ENCODE measurements around the gene C10orf90.

Gene C10orf90

GRCh38 chr10:126599949-126600682 lies 70.4 kb downstream of the C10orf90 start:
- H3K27ac ChIP-seq (ENCODE audit: low read depth, low read length) = no peak overlapping the region
- H3K27me3 ChIP-seq (ENCODE audit: control insufficient read depth, insufficient read depth, low read length) = no peaks in the 10 kb centered on the region
- no peaks in the 10 kb centered on the region for H3K9me3 ChIP-seq (ENCODE audit: control insufficient read depth, insufficient read depth, low read length)
- H3K36me3 ChIP-seq (ENCODE audit: control insufficient read depth, insufficient read depth, low read length) = no peaks in the 10 kb centered on the region
- peaks cover 15% of the 10 kb centered on the region; the same call in 1 of the 2 replicates for H3K4me1 ChIP-seq (ENCODE audit: control insufficient read depth, insufficient read depth, low read length)
- no peak overlapping the region for H3K4me3 ChIP-seq (ENCODE audit: low read depth, low read length)
- H3K9ac ChIP-seq (ENCODE audit: low read depth, low read length) = no peak overlapping the region

- Histone ChIP-seq H3K27me3 (ENCODE audit: control insufficient read depth, insufficient read depth, low read length) (no peaks in the 10 kb centered on the region), H3K36me3 (ENCODE audit: control insufficient read depth, insufficient read depth, low read length) (no peaks in the 10 kb centered on the region), H3K9ac (ENCODE audit: low read depth, low read length) (no peak overlapping the region), H3K27ac (ENCODE audit: low read depth, low read length) (no peak overlapping the region), H3K4me3 (ENCODE audit: low read depth, low read length) (no peak overlapping the region), H3K4me1 (ENCODE audit: control insufficient read depth, insufficient read depth, low read length) (peaks cover 15% of the 10 kb centered on the region; the same call in 1 of the 2 replicates), H3K9me3 (ENCODE audit: control insufficient read depth, insufficient read depth, low read length) (no peaks in the 10 kb centered on the region)
Observed at GRCh38 chr10:126598009-126598408, 72.5 kb downstream of the C10orf90 start.

- Histone ChIP-seq H3K4me3 (ENCODE audit: low read depth, low read length) (no peak overlapping the region), H3K36me3 (ENCODE audit: control insufficient read depth, insufficient read depth, low read length) (no peaks in the 10 kb centered on the region), H3K9ac (ENCODE audit: low read depth, low read length) (no peak overlapping the region), H3K27ac (ENCODE audit: low read depth, low read length) (no peak overlapping the region), H3K27me3 (ENCODE audit: control insufficient read depth, insufficient read depth, low read length) (no peaks in the 10 kb centered on the region), H3K4me1 (ENCODE audit: control insufficient read depth, insufficient read depth, low read length) (peaks cover 15% of the 10 kb centered on the region; the same call in 1 of the 2 replicates), H3K9me3 (ENCODE audit: control insufficient read depth, insufficient read depth, low read length) (no peaks in the 10 kb centered on the region)
Observed at GRCh38 chr10:126597211-126597610, 73.3 kb downstream of the C10orf90 start.

- H3K4me3 ChIP-seq (ENCODE audit: low read depth, low read length) = no peak overlapping the region
- H3K4me1 ChIP-seq (ENCODE audit: control insufficient read depth, insufficient read depth, low read length) = peaks cover 15% of the 10 kb centered on the region; the same call in 1 of the 2 replicates
- no peaks in the 10 kb centered on the region for H3K36me3 ChIP-seq (ENCODE audit: control insufficient read depth, insufficient read depth, low read length)
- no peaks in the 10 kb centered on the region for H3K27me3 ChIP-seq (ENCODE audit: control insufficient read depth, insufficient read depth, low read length)
- H3K9me3 ChIP-seq (ENCODE audit: control insufficient read depth, insufficient read depth, low read length) = no peaks in the 10 kb centered on the region
- H3K27ac ChIP-seq (ENCODE audit: low read depth, low read length) = no peak overlapping the region
- no peak overlapping the region for H3K9ac ChIP-seq (ENCODE audit: low read depth, low read length)
Observed at GRCh38 chr10:126596472-126597016, 73.9 kb downstream of the C10orf90 start.

GRCh38 chr10:126595160-126595559 lies 75.3 kb downstream of the C10orf90 start:
- no peaks in the 10 kb centered on the region for H3K36me3 ChIP-seq (ENCODE audit: control insufficient read depth, insufficient read depth, low read length)
- no peaks in the 10 kb centered on the region for H3K9me3 ChIP-seq (ENCODE audit: control insufficient read depth, insufficient read depth, low read length)
- no peak overlapping the region for H3K27ac ChIP-seq (ENCODE audit: low read depth, low read length)
- peaks cover 7% of the 10 kb centered on the region; the same call in 1 of the 2 replicates for H3K4me1 ChIP-seq (ENCODE audit: control insufficient read depth, insufficient read depth, low read length)
- no peak overlapping the region for H3K4me3 ChIP-seq (ENCODE audit: low read depth, low read length)
- no peak overlapping the region for H3K9ac ChIP-seq (ENCODE audit: low read depth, low read length)
- no peaks in the 10 kb centered on the region for H3K27me3 ChIP-seq (ENCODE audit: control insufficient read depth, insufficient read depth, low read length)

- no peaks in the 10 kb centered on the region for H3K36me3 ChIP-seq (ENCODE audit: control insufficient read depth, insufficient read depth, low read length)
- no peak overlapping the region for H3K9ac ChIP-seq (ENCODE audit: low read depth, low read length)
- no peaks in the 10 kb centered on the region for H3K9me3 ChIP-seq (ENCODE audit: control insufficient read depth, insufficient read depth, low read length)
Observed at GRCh38 chr10:126593968-126594701, 76.4 kb downstream of the C10orf90 start.

GRCh38 chr10:126592901-126593300 lies 77.6 kb downstream of the C10orf90 start:
- Histone ChIP-seq H3K9me3 (ENCODE audit: control insufficient read depth, insufficient read depth, low read length) (no peaks in the 10 kb centered on the region), H3K4me3 (ENCODE audit: low read depth, low read length) (no peak overlapping the region), H3K27me3 (ENCODE audit: control insufficient read depth, insufficient read depth, low read length) (no peaks in the 10 kb centered on the region), H3K36me3 (ENCODE audit: control insufficient read depth, insufficient read depth, low read length) (no peaks in the 10 kb centered on the region), H3K27ac (ENCODE audit: low read depth, low read length) (no peak overlapping the region), H3K4me1 (ENCODE audit: control insufficient read depth, insufficient read depth, low read length) (no peaks in the 10 kb centered on the region), H3K9ac (ENCODE audit: low read depth, low read length) (no peak overlapping the region)

More at GRCh38 chr10:126593968-126594701, 76.4 kb downstream of the C10orf90 start:
- Histone ChIP-seq H3K27ac (ENCODE audit: low read depth, low read length) (no peak overlapping the region), H3K4me3 (ENCODE audit: low read depth, low read length) (no peak overlapping the region), H3K4me1 (ENCODE audit: control insufficient read depth, insufficient read depth, low read length) (no peaks in the 10 kb centered on the region), H3K27me3 (ENCODE audit: control insufficient read depth, insufficient read depth, low read length) (no peaks in the 10 kb centered on the region)

- Histone ChIP-seq H3K4me1 (ENCODE audit: control insufficient read depth, insufficient read depth, low read length) (peaks cover 18% of the 10 kb centered on the region), H3K9me3 (ENCODE audit: control insufficient read depth, insufficient read depth, low read length) (no peaks in the 10 kb centered on the region), H3K27ac (ENCODE audit: low read depth, low read length) (no peak overlapping the region), H3K4me3 (ENCODE audit: low read depth, low read length) (no peak overlapping the region), H3K9ac (ENCODE audit: low read depth, low read length) (no peak overlapping the region), H3K36me3 (ENCODE audit: control insufficient read depth, insufficient read depth, low read length) (no peaks in the 10 kb centered on the region), H3K27me3 (ENCODE audit: control insufficient read depth, insufficient read depth, low read length) (no peaks in the 10 kb centered on the region)
Observed at GRCh38 chr10:126588024-126588423, 82.5 kb downstream of the C10orf90 start.

- Histone ChIP-seq H3K9ac (ENCODE audit: low read depth, low read length) (no peak overlapping the region), H3K27ac (ENCODE audit: low read depth, low read length) (no peak overlapping the region), H3K4me1 (ENCODE audit: control insufficient read depth, insufficient read depth, low read length) (peaks cover 18% of the 10 kb centered on the region), H3K27me3 (ENCODE audit: control insufficient read depth, insufficient read depth, low read length) (no peaks in the 10 kb centered on the region), H3K9me3 (ENCODE audit: control insufficient read depth, insufficient read depth, low read length) (no peaks in the 10 kb centered on the region), H3K36me3 (ENCODE audit: control insufficient read depth, insufficient read depth, low read length) (no peaks in the 10 kb centered on the region), H3K4me3 (ENCODE audit: low read depth, low read length) (no peak overlapping the region)
Observed at GRCh38 chr10:126586878-126587277, 83.6 kb downstream of the C10orf90 start.

- Histone ChIP-seq H3K27me3 (ENCODE audit: control insufficient read depth, insufficient read depth, low read length) (no peaks in the 10 kb centered on the region), H3K9ac (ENCODE audit: low read depth, low read length) (no peak overlapping the region), H3K4me3 (ENCODE audit: low read depth, low read length) (no peak overlapping the region), H3K4me1 (ENCODE audit: control insufficient read depth, insufficient read depth, low read length) (peaks cover 18% of the 10 kb centered on the region), H3K27ac (ENCODE audit: low read depth, low read length) (no peak overlapping the region), H3K36me3 (ENCODE audit: control insufficient read depth, insufficient read depth, low read length) (no peaks in the 10 kb centered on the region), H3K9me3 (ENCODE audit: control insufficient read depth, insufficient read depth, low read length) (no peaks in the 10 kb centered on the region)
Observed at GRCh38 chr10:126586128-126586527, 84.4 kb downstream of the C10orf90 start.

All from HUES48 (cell line).